IPS DF 4.7 (cell line): ENCODE data around the gene AP4M1.
A peak's percentile ranks its signal among the peaks of the same experiment; 100 is the strongest.
"Not testable (repeated sequence)": the region's sequence is repeated elsewhere in the genome, so short reads cannot be mapped to it uniquely, and the experiment has no call there.

ENCODE experiments used
- DNase-seq: peaks from one replicate; pipeline ENCODE4 v3.0.0-alpha.2; 2013; ENCODE audit warnings: low spot score; ENCODE audit errors: extremely low read depth

The AP4M1 gene

DNA sequence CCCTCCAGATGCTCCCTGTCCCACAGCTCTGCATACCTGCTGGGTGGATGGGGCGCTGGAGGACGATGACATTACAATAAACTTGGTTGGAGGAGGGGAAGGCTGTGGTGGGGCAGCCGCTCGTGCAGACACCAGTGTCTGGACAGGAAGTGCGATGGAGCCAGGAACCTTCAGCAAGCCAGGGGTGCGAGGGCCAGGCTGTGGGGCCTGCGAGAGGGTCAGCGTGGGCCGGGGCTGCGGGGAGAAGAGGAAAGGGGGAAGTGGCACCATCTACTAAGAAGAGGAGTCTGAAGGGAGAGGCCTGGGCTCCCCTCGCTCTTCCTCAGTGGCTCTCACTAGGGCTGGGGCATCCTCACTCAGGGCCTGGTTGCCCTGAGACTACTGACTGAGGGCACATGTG lies 6.4 kb downstream of the AP4M1 start:
- DNase-seq: no peak

DNA sequence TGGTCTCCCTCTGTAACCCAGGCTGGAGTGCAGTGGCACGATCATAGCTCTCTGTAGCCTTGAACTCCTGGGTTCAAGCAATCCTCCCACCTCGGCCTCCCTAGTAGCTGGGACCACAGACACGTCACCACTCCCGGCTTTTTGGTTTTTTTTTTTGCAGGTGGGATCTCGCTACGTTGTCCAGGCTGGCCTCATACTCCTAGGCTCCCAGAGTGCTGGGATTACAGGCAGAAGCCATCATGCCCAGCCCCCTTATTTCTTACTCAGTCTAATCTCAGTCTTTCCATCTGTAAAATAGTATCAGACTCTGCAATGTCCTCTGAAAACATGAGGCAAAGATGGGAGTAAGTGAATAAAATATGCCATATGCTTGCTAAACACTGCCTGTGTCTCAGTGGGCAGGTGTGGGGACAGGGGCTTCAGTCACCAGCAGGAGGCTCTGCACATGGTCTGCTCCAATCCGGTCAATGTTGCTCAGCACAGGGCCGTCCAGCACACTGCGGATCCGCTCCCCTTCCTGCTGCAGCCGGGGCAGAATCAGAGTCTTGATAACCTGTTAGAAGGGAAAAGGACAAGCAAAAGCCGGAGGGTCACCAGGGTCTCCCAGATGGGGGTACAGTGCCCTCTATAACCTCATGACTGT lies 8.2 kb downstream of the AP4M1 start:
- no peak for DNase-seq

DNA sequence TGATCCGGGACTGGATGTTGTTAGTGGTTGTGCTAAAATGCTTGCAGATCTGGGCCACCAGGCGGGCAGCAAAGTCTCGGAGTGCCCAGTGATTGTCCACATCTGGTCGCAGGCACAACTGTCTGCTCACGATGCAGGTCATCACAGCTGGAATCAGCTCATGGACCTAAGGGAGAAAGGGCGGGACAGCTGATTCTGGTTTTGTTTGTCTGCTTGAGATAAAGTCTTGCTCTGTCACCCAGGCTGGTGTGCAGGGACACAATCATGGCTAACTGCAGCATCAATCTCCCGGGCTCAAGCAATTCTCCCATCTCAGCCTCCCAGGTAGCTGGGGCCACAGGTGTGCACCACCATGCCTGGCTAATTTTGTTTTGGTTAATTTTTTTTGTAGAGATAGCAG lies 9.7 kb downstream of the AP4M1 start:
- no peak for DNase-seq

DNA sequence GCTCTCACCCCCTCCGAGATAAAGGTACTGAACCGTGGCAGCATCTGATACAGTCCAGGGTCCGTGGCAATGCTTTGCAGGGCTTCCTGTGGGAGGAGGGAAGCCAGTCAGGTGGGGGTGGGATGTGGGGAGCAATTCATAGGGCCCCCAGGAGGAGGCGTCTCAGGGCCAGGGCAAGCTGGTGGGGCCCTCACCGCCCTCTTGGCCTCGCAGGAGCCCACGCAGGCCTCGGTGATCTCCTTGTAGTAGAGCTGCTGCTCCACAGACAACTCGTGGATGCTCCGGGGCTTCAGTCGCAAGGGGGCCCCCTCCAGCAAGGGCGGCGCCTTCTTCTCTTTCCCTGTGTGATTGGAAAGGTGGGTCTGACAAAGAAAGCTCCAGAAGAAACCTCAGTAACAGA lies 10.5 kb downstream of the AP4M1 start:
- DNase-seq: no peak

DNA sequence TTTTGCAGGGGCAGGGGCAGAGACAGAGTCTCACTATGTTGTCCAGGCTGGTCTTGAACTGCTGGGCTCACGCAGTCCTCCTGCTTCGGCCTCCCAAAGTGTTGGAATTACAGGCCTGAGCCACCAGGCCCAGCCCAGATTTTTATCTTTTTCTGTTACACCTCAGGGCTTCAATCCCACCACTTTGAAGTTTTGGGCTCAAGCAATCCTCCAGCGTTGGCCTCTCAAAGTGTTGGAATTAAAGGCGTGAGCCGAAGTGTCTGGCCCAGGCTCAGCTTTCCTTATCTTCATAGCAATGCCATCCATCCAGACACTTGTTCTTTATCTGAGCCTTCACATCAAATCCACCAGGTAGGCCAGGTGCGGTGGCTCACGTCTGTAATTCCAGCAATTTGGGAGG lies 13.6 kb downstream of the AP4M1 start:
- DNase-seq: no peak

DNA sequence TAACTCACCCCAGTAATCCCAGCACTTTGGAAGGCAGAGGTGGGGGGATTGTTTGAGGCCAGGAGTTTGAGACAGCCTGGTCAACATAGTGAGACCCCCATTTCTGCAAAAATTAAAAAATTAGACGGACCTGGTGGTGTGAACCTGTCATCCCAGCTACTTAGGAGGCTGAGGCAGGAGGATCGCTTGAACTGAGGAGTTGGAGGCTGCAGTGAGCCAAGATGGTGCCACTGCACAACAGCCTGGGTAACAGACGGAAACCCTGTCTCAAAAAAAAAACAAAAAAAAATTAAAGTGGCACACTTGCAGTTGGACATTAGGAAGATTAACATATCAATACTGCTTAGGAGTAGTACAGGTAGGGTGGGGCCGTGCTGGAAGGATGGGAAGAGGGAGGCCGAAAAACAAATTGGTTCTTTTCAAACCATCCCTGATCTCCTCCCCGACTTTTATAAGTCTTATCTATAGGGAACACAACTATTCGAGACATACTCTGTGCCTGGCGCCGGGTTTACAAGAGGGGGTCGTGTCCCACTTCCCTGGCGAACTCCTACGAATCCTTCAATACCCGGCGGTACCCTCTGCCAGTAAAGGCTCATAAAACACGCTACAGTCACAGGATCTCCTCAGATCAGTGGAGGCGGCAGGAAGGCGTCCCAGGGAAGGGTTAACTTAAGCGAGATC lies 17.1 kb downstream of the AP4M1 start:
- no peak for DNase-seq

DNA sequence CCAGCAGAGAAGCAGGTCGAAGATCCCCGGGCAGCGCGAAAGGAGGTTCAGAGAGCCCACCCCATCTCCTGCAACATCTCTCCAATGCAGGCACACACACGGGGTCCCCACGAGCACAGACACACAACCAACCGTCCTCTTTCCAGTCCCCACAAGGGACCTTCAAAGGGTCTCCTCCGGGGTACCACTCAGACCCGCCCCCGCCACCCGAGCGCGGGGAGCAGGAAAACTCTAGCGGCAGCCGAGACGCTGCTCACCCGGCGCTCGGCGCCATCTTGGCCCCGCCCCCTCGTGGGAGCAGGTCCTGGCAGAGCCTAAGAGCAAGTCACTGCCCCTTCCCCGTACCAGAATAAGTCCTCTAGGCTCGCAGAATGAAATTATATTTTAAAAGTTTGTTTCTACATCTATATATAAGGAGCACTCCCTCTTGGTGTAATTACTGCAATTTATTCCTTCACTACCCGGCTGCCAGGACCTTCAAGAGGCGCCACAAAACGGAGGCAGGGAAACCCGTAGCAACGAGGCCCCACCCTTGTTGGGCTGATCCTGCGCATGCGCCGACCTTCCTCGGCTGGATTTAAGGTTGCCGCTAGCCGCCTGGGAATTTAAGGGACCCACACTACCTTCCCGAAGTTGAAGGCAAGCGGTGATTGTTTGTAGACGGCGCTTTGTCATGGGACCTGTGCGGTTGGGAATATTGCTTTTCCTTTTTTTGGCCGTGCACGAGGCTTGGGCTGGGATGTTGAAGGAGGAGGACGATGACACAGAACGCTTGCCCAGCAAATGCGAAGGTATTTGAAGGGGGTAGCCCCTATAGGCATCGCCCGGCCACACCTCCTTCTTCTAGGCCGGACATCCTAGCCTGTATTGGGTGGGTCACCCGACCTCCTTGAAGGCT lies 17.9 kb downstream of the AP4M1 start, which contains the start of the genes CNPY4 and TAF6:
CNPY4 (plus strand) TSS at position 563 of the 898 bp plus-strand sequence; CDS start at position 674, 111 bp downstream.
TAF6 (minus strand) TSS at position 287 of the 898 bp plus-strand sequence. CDS start 5,149 bp downstream, outside the sequence.
- DNase-seq: no peak

DNA sequence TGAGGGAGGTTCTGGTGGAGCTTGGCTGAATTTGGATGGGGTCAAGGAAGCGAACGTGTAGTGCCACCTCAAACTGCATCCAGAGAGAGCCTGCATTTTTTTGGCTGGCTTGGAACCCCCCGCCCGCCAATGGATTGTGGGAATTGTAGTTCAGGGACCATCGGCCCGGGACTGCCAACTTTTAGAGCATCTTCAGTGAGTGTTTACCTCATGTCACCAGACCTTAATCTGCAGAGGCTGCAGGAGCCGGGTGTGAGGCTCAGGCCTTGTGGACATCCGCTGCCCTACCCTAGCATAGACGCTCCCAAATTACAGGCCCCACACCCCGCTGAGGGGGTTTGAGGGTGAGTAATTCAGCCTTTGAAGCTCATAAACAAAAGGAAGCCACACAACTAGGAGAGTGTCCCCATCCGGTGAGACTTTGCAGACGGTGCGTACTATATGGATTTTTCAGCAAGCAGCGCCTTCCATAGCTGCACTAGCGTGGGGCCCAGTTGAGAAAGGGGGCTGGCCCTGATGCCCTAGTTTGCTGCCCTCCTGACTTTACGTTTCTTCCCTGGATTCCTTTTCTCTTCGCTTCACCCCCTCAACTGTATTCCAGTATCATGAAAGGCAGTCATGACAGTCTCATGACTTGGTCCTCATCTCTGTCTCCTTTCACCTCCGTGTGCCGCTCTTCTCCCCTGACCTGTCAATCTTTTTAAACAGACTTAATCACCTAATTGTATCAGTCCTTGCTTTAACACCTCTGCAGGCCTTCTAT lies 18.7 kb downstream of the AP4M1 start:
- no peak for DNase-seq

DNA sequence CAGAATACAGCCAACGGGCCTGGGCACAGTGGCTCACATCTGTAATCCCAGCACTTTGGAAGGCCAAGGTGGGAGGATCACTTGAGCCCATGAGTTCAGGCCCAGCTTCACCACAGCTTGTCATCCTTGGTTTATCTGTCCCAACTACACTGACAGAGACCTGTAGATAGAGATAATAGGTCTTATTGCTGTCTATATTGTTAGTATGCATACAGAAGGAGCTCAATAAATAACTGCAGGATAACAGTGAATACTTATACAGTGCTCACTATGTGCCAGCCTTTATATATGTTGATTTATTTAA lies 19.2 kb downstream of the AP4M1 start:
- DNase-seq: no peak

DNA sequence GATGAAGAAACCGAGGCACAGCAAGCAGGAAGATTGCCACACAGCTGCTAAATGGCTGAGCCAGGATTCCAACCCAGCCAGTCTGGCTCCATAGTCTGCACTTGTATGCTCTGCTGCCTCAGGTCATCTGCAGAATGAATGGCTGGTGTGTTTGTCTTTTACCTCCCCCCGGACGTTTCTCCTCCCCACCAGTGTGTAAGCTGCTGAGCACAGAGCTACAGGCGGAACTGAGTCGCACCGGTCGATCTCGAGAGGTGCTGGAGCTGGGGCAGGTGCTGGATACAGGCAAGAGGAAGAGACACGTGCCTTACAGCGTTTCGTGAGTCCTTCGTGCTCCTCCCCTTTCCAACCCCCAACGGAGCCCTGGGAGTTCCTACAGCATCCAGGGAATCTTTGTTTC lies 20.6 kb downstream of the AP4M1 start:
- no peak for DNase-seq

DNA sequence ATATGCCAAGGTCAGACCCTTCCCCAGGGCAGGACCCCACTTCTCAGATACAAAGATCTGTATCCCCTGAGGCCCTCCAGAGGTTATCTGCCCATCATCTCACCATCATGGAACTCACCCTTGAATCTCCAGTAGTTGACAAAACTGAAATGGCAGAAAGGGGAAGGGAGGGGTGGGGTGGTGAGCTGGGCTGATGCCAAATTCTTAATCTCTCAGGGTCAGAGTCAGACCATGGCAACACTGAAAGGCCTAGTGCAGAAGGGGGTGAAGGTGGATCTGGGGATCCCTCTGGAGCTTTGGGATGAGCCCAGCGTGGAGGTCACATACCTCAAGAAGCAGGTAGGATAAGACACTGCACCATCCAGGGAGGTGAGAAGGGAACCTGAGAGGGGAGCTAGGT lies 21.1 kb downstream of the AP4M1 start:
- no peak for DNase-seq

DNA sequence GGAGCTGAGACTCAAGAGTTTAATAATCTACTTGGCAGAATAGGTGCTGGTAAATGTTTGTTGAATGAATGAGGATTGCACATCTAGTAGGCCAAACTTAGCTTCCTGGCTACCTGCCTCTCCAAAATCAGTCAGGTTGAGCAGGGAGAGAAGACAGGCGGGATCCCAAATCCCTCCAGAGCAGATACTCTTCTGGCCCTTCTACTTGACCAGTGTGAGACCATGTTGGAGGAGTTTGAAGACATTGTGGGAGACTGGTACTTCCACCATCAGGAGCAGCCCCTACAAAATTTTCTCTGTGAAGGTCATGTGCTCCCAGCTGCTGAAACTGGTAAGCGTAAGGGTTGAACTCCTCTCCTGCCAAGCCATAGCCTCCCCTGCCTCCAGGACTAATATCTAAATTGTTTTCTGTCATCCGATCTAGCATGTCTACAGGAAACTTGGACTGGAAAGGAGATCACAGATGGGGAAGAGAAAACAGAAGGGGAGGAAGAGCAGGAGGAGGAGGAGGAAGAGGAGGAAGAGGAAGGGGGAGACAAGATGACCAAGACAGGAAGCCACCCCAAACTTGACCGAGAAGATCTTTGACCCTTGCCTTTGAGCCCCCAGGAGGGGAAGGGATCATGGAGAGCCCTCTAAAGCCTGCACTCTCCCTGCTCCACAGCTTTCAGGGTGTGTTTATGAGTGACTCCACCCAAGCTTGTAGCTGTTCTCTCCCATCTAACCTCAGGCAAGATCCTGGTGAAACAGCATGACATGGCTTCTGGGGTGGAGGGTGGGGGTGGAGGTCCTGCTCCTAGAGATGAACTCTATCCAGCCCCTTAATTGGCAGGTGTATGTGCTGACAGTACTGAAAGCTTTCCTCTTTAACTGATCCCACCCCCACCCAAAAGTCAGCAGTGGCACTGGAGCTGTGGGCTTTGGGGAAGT lies 23.1 kb downstream of the AP4M1 start:
- no peak for DNase-seq

DNA sequence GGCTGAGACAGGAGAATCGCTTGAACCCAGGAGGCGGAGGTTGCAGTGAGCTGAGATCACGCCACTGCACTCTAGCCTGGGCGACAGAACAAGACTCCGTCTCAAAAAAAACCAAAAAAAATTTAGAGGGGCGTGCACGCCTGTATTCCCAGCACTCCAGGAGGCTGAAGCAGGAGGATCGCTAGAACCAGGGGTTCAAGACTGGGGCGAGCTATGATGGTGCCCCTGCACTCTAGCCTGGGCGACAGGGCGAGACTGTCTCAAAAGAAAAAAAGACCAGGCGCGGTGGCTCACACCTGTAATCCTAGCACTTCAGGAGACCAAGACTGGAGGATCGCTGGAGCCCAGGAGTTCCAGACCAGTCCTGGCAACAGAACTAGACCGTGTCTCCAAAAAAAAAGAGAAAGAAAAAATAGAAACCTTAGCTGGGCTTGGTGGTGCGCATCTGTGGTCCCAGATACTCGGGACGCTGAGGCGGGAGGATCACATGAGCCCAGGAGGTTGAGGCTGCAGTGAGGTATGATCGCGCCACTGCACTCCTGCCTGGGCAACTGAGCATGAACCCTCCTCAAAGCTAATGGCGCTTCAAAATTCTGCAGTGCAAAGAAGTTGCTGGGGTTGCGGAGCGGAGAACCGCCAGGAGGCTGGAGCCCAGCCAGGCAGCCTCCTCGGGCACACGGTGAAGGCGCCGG lies 24.9 kb downstream of the AP4M1 start:
- DNase-seq: no peak

DNA sequence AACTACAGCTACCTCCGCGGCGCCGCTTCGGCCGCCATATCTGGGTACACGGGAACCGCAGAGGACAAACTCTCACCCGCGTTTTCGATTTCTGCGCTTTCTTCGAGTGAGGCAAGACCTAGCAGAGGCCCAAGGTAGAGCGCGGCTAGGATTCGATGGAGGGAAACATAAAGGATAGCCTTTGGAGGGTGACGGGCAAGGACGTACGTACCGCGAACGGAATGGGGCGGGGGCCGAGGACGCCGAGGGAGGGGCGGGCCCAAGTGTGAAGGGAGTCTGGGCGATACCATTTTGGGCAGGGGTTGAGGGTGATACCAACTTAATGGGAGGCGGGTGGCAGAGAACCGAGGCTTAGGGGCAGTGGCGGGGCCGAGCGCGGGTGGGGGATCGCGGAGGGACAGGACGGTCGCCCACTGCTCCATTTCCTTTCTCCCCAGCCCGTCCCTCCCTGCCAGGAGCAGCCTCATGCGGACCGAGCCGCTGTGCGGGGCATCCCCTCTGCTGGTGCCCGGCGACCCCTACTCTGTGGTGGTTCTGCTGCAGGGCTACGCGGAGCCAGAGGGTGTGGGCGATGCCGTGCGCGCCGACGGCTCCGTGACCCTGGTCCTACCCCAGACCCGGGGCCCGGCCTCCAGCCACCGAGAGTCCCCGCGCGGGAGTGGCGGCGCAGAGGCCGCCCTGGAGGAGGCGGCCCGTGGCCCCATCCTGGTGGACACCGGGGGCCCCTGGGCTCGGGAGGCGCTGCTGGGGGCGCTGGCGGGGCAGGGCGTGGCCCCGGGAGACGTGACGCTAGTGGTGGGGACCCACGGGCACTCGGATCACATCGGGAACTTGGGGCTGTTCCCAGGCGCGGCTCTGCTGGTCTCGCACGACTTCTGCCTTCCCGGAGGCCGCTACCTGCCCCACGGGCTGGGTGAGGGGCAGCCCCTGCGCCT lies 25.8 kb downstream of the AP4M1 start, which contains the start of gene MBLAC1:
MBLAC1 (plus strand) TSS at position 37 of the 935 bp plus-strand sequence; CDS start at position 466, 429 bp downstream.
- DNase-seq: peak; percentile 76

DNA sequence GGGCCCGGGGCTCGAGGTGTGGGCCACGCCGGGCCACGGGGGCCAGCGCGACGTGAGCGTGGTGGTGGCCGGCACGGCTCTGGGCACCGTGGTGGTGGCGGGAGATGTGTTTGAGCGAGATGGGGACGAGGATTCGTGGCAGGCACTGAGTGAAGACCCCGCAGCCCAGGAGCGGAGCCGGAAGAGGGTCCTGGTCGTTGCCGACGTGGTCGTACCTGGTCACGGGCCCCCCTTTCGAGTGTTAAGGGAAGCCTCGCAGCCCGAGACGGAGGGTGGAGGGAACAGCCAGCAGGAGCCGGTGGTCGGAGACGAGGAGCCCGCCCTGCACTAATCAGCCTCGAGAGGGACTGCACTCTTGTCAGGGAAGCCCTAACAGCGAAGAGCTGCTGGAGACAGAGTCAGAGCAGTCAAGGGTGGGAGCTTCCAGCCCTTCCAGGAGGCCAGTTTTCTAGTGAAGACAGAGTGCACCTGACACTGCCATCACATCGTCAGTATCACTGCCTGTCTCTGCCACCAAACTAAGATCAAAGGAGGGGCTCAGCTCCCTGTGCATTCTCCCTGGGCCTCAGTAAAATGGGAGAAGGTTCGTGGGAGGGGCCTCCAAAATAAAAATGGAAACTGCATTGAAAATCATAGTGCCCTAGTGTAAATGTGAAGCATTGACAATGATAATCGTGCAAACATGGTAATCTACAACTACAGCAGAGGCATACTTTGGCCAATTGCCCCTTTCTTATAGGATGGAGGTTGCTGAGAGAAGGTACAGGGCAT lies 26.6 kb downstream of the AP4M1 start:
- DNase-seq: no peak

DNA sequence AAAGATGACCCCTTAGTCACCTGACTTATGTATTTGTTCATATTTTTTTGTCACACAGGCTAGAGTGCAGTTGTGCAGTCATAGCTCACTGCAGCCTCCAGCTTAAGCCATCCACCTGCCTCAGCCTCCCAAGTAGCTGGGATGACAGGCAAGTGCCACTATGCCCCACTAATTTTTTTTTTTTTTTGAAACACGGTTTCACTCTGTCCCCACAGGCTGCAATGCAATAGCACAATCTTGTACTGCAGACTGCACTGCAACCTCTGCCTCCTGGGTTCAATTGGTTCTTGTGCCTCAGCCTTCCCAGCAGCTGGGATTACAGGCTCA lies 27.2 kb downstream of the AP4M1 start:
- no peak for DNase-seq

DNA sequence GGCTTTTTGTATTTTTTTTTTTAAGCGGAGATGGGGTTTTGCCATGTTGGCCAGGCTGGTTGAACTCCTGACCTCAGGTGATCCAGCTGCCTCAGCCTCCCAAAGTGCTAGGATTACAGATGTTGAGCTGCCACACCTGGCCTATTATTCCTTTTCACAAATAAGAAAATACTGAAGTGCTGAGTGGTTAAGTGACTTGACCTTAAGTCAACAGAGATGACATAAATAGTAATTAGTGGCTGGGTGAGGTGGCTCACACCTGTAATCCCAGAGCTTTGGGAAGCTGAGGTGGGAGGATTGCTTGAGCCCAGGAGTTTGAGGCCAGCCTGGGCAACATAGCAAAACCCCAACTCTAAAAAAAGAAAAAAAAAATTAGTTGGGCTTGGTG lies 28.8 kb downstream of the AP4M1 start:
- not testable (repeated sequence) for DNase-seq
